Epithelial cell of esophagus (primary cell): ENCODE measurements around the gene NXT1.
"Not testable (repeated sequence)": the region's sequence is repeated elsewhere in the genome, so short reads cannot be mapped to it uniquely, and the experiment has no call there.

Experiments used
- DNase-seq: peaks from one replicate; pipeline ENCODE4 v3.0.0; 2010; ENCODE audit warnings: low read depth
- H3K4me3 ChIP-seq: 2 replicates; pipeline ENCODE4 v1.5.1; 2011; ENCODE audit warnings: mild to moderate bottlenecking, low read length, control low read depth
- TF ChIP-seq, protein P1 (sequence below): IDR thresholded peaks from 2 replicates; pipeline ENCODE4 v1.5.1; 2011; ENCODE audit warnings: low read depth, mild to moderate bottlenecking, low read length, control low read depth, inconsistent platforms; ENCODE audit not compliant: insufficient read depth; ENCODE audit errors: missing control alignments

NXT1 gene

DNA sequence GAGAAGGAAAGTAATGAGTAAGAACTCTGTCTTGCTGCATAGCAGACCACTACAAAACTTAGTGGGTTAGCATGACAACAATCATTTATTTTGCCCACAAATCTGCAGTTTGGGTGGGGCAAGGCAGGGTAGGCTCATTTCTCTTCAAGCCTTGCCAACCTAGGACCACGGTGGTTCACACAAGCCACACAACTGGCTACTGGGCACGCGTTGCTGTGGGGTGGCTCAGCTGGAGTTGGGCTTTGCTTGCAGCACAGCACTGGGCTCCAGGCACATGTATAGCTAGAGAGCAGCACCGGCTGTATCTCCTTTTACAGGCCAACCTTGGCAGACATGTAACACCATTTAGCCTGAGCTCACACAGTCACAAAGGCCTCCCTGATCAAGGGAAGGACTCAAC is 4.6 kb upstream of the NXT1 start:
- DNase-seq = no peak
- TF ChIP-seq, protein P1, sequence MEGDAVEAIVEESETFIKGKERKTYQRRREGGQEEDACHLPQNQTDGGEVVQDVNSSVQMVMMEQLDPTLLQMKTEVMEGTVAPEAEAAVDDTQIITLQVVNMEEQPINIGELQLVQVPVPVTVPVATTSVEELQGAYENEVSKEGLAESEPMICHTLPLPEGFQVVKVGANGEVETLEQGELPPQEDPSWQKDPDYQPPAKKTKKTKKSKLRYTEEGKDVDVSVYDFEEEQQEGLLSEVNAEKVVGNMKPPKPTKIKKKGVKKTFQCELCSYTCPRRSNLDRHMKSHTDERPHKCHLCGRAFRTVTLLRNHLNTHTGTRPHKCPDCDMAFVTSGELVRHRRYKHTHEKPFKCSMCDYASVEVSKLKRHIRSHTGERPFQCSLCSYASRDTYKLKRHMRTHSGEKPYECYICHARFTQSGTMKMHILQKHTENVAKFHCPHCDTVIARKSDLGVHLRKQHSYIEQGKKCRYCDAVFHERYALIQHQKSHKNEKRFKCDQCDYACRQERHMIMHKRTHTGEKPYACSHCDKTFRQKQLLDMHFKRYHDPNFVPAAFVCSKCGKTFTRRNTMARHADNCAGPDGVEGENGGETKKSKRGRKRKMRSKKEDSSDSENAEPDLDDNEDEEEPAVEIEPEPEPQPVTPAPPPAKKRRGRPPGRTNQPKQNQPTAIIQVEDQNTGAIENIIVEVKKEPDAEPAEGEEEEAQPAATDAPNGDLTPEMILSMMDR = no peak
- no peak overlapping the region for H3K4me3 ChIP-seq

DNA sequence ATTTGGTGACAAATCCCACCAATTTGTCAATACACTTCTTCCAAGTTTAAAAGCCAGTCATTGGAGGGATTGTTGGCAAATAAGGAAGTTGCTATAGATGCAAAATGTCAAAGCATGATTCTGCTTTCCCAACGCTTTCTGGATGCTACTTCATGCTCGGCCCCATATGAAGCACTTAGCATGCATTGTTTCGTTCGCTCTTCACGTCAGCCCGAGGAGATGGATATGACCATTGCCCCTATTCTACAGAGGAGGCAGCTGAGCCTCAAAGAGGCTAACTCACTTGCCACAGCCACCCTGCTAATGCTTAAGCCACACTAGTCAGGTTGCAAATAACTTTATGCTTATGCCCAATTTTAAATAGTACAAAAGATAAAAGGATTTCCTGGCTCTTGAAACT is 2.8 kb upstream of the NXT1 start:
- TF ChIP-seq, protein P1 = no peak
- no peak for DNase-seq
- no peak overlapping the region for H3K4me3 ChIP-seq

DNA sequence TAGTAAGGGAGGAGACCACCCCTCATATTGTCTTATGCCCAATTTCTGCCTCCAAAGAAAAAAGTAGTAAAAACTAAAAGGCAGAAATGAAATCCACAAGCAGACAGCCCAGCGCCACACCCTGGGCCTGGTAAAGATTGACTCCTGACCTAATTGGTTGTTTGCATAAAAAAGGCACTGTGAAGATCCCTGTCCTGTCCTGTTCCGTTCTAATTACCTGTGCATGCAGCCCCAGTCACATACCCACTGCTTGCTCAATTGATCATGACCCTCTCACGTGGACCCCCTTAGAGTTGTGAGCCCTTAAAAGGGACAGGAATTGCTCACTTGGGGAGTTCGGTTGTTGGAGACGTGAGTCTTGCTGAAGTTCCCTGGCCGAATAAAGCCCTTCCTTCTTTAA is 2.1 kb upstream of the NXT1 start:
- not testable (repeated sequence) for H3K4me3 ChIP-seq, DNase-seq

DNA sequence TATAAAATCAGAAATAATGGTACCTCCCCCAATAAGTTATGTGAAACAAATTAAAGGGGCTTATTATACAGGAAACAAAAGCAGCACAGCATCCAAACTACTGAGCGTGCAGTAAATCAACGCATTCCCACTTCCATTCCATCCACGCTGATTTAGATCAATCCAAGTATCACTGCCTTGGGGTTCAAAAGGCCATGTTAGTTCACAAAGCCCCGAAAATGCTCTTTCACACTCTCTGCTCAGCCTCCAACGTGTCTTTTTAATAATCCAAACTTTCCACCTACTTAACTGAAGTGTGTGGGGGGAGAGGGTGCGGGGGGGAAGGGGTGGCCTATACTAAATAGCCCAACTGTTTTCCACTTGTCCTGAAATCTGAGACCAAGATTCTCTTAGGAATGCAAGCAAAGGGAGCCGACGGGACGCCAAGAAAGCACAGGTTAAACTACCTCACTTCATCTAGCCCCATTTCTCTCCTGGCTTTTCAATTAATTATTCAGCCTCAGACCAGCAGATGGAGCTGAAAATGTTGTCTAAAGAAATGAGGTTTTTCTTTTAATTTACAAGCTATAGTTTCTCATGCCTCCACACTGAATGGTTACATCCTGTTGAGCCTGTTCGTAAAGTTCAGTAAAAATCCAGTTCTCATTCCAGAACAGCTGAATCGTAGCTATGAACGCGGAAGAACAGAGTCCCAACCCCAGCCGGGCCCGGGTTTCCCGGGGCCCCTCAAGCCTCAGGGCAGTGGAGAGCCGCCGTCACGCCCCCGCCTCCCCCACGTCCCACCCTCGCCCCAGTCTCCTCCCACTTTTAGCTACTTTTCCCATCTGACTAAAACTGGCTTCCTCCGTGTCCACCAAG is 1.0 kb upstream of the NXT1 start:
- peak overlapping the region; percentile 81 for H3K4me3 ChIP-seq
- TF ChIP-seq, protein P1 = peak; percentile 42
- peak; percentile 82 for DNase-seq

DNA sequence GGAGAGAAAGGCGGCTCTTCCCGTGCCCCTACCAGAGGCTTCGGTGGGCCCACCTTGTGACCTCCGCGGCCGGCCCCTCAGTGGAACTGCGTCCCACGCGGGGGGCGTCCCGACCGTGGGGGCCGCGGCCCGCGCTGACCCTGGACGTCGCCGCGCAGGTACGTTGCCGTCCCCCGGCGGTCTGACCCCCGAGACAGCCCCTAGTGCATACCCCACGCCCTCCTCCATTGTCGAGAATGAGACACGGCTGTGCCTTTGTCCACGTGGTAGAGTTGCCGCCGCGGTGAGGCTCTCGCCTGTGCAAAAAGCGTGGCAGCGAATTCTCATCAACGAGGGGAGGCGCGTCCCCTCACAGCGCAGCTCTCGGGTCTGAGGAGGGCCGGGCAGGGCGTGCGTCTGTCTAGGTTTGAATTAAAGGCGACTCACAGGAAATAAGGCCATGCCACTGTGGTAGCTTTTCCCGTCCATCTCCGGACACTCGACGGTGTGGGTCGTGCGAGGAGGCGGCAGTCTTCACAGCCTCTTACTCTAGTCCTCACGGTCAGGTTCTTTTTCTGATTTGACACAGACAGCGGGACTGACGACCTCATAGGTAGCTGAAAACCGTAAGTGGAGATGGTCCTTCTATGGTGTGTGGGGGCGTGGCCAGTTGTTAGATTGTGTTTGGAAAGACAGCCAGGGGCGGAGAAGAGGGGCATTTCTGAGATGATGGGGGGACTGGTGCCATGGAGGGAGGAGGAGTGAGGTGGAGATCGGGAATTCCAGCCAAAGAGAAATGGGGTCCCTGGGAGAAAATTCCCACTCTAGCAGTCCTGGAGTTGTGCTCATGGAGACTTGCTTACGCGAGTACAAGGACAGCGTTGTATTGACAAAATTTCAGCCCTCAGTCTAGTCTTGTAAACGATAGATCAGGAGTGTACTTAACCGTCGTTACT is 580 bp downstream of the NXT1 start:
- peak; percentile 74 for DNase-seq
- H3K4me3 ChIP-seq = peak overlapping the region; percentile 81
- TF ChIP-seq, protein P1 = no peak

DNA sequence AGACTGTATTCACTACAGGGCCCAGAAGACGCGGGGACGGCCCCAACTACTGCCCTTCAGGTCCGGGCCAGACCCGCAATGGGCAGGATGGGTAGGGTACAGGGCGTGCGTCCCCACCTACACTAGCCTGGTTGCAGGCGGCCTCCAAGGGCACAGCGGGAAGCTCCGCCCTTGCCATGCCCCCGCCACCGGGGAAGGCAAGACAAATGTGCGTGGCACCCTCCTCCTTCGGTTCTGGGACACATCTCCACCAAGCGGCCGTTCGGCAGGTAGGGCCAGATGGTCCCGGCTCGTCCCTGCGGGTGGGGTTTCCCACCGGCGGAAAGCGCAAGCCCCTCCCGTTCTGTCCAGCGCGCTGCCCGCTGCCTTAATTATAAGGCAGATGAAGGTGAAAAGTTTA is 5.6 kb downstream of the NXT1 start:
- no peak for DNase-seq
- TF ChIP-seq, protein P1 = no peak
- no peak overlapping the region for H3K4me3 ChIP-seq
